ENCODE results near the gene MICAL2. TPM values are rescaled to one million over a fixed set of nuclear protein-coding genes. Genes with fewer than 3 reads are reported as not detected.

MICAL2 gene
- total and polyA plus RNA-seq, 2 of the 8 experiments (the other 6 are each of a cell fraction or from before 2014, with no cell fraction given) = 1.3 to 4.1 TPM

GRCh38 chr11:12199231-12199948 lies 89.0 kb downstream of the MICAL2 start:
- Histone ChIP-seq H3K27me3 (replicated peaks in 1 of 4; ENCODE audit: control insufficient read depth in 3 of 4, extremely low read depth in 1 of 4, insufficient read depth in 3 of 4, low read length in 3 of 4) (no peaks in the 10 kb centered on the region; a peak in 1 of 7 replicates), H3K9me3 (ENCODE audit: insufficient read depth in 2 of 2, low read depth in 1 of 2, low read length in 1 of 2) (no peaks in the 10 kb centered on the region), H3K79me1 (ENCODE audit: low read depth, low read length) (no peaks in the 10 kb centered on the region), H4K8ac (ENCODE audit: extremely low read depth, insufficient read depth, low read length) (no peak overlapping the region), H3K23ac (ENCODE audit: insufficient read length) (no peak overlapping the region), H3K4me2 (ENCODE audit: insufficient read depth in 1 of 2, low read depth in 2 of 2, low read length in 2 of 2) (no peak overlapping the region), H3K9ac (replicated peaks in 1 of 4; ENCODE audit: extremely low read depth in 1 of 4, low read depth in 3 of 4, low read length in 3 of 4) (no peak overlapping the region), H2AK5ac (ENCODE audit: low read depth, low read length) (no peak overlapping the region), H2BK15ac (ENCODE audit: low read length) (no peak overlapping the region), H3K23me2 (ENCODE audit: low read depth, low read length) (no peaks in the 10 kb centered on the region; the same call in 1 of the 2 replicates), H4K5ac (ENCODE audit: insufficient read length, low read depth, low read length) (no peak overlapping the region), H3K4me1 (replicated peaks in 1 of 4; ENCODE audit: control insufficient read depth in 3 of 4, insufficient read depth in 4 of 4, low read length in 3 of 4) (peaks cover 0 to 3% (median under 1%) of the 10 kb centered on the region in 4 experiments; a peak in 3 of 7 replicates), H3K27ac (ENCODE audit: low read depth, low read length) (no peak overlapping the region), H3K79me2 (ENCODE audit: control insufficient read depth in 1 of 2, insufficient read depth in 2 of 2, low read length in 2 of 2) (no peaks in the 10 kb centered on the region), H2BK5ac (ENCODE audit: low read depth, low read length) (no peak overlapping the region), H3K56ac (replicated peaks; ENCODE audit: insufficient read length, low read depth, low read length) (no peak overlapping the region), H2BK120ac (replicated peaks; ENCODE audit: low read depth, low read length) (no peak overlapping the region), H3K14ac (ENCODE audit: insufficient read length) (no peak overlapping the region), H4K20me1 (replicated peaks in 1 of 2; ENCODE audit: control insufficient read depth in 1 of 2, insufficient read depth in 2 of 2, low read length in 2 of 2) (no peaks in the 10 kb centered on the region), H2AFZ (ENCODE audit: low read length) (no peak overlapping the region), H2BK12ac (ENCODE audit: low read depth, low read length) (no peak overlapping the region), H2BK20ac (ENCODE audit: low read length) (no peak overlapping the region), H4K91ac (replicated peaks; ENCODE audit: insufficient read length, low read length) (no peak overlapping the region), H3K4me3 (ENCODE audit: extremely low read depth in 1 of 4, insufficient read depth in 2 of 4, low read depth in 3 of 4, low read length in 4 of 4) (no peak overlapping the region), H3K18ac (ENCODE audit: extremely low read depth, low read length) (no peak overlapping the region), H3K36me3 (ENCODE audit: control insufficient read depth in 2 of 4, insufficient read depth in 4 of 4, low read length in 3 of 4) (no peaks in the 10 kb centered on the region), H3K4ac (replicated peaks; ENCODE audit: insufficient read length, low read depth, low read length) (no peak overlapping the region)
- no peak for DNase-seq (ENCODE audit: low read depth in 1 of 2, low spot score in 2 of 2)
- TF ChIP-seq SP1 (IDR thresholded peaks at IDR 0.05; ENCODE audit: low read depth, low read length) (no peak), BRCA1 (IDR thresholded peaks at IDR 0.05; ENCODE audit: low read depth, low read length) (no peak), RFX5 (IDR thresholded peaks at IDR 0.05; ENCODE audit: borderline replicate concordance, low read depth, low read length) (no peak), RBBP5 (IDR thresholded peaks at IDR 0.05; ENCODE audit: borderline replicate concordance, low read depth, low read length) (no peak), TAF1 (IDR thresholded peaks at IDR 0.05; ENCODE audit: low read depth, low read length) (no peak)
- CTCF ChIA-PET (ENCODE audit: partially characterized antibody) = interaction anchor here (0.6 to 2.8 kb wide), 13 partner anchors 10 to 1092 kb away, joined by 3 to 13 read pairs (median 3); no protein-coding TSS in a partner anchor
- FAIRE-seq = no peak
- WGBS, 2 experiments (ENCODE audit: extremely low coverage in 1 of 2, insufficient coverage in 1 of 2, insufficient read length in 1 of 2, insufficient replicate concordance in 2 of 2, low coverage in 1 of 2, low lambda C conversion rate in 2 of 2, missing lambda C conversion rate in 1 of 2) = 93% methylated on average over 13 of the region's 13 CpGs; no CpG with 5 or more reads in 1 of the 2 experiments
- POLR2A ChIA-PET (ENCODE audit: partially characterized antibody) = no interaction called here

Measured in H1 (cell line).